Measurements from ENCODE around the gene IGFN1. TPM values are rescaled to one million over a fixed set of nuclear protein-coding genes. Genes with fewer than 3 reads are reported as not detected.

Gene IGFN1
- total and polyA plus RNA-seq, 2 of the 4 experiments (the other 2 are of a cell fraction) = 0.05 TPM; not detected in 1

- Histone ChIP-seq H3K36me3 (ENCODE audit: control insufficient read depth, insufficient read depth, low read length) (peaks cover 54% of the 10 kb centered on the region), H3K27me3 (ENCODE audit: control insufficient read depth, insufficient read depth, low read length) (no peaks in the 10 kb centered on the region), H4K91ac (ENCODE audit: insufficient read depth, low read depth, low read length) (no peak overlapping the region), H3K4me3 (ENCODE audit: insufficient read depth, low read depth, low read length) (no peak overlapping the region), H3K4me2 (ENCODE audit: low read depth, low read length) (no peak overlapping the region), H3K9ac (ENCODE audit: low read depth, low read length) (no peak overlapping the region), H2AFZ (replicated peaks; ENCODE audit: low read length, poor library complexity) (no peak overlapping the region), H2AK5ac (ENCODE audit: low read depth, low read length) (no peak overlapping the region), H2BK5ac (ENCODE audit: low read depth, low read length, poor library complexity, severe bottlenecking) (no peak overlapping the region), H3K4ac (ENCODE audit: low read depth, low read length) (no peak overlapping the region), H3K9me1 (ENCODE audit: insufficient read depth, low read length) (peaks cover 4% of the 10 kb centered on the region; the same call in 1 of the 2 replicates), H2BK15ac (ENCODE audit: low read depth, low read length) (no peak overlapping the region), H3K9me3 (ENCODE audit: control insufficient read depth, insufficient read depth, low read length) (no peaks in the 10 kb centered on the region), H3K27ac (ENCODE audit: insufficient read depth, low read length) (no peak overlapping the region), H4K5ac (ENCODE audit: low read depth, low read length) (no peak overlapping the region), H2AK9ac (replicated peaks; ENCODE audit: low read depth, low read length, poor library complexity) (no peak overlapping the region), H3K18ac (ENCODE audit: low read depth, low read length) (no peak overlapping the region), H3K79me1 (ENCODE audit: low read depth in 1 of 2, low read length in 2 of 2) (peaks cover 15 to 39% of the 10 kb centered on the region in 2 experiments), H3K23ac (ENCODE audit: low read depth, low read length) (no peak overlapping the region), H2BK120ac (ENCODE audit: low read depth, low read length) (no peak overlapping the region), H4K8ac (ENCODE audit: low read depth in 2 of 2, low read length in 2 of 2) (no peak overlapping the region), H2BK20ac (ENCODE audit: low read depth, low read length) (no peak overlapping the region), H3K4me1 (ENCODE audit: control insufficient read depth, insufficient read depth, low read length) (no peaks in the 10 kb centered on the region), H3K14ac (replicated peaks; ENCODE audit: low read depth, low read length) (no peak overlapping the region), H3K56ac (ENCODE audit: extremely low read depth, insufficient read depth, low read length) (no peak overlapping the region), H4K20me1 (ENCODE audit: insufficient read depth, low read length) (no peaks in the 10 kb centered on the region; the same call in 1 of the 2 replicates)
- TF ChIP-seq MXI1 (IDR thresholded peaks at IDR 0.05; ENCODE audit: borderline replicate concordance, low read depth, low read length) = no peak
- no peak for TF ChIP-seq NFE2L2 (IDR thresholded peaks at IDR 0.05; ENCODE audit: low read depth, low read length)
- peak; percentile 44; the same call in 1 of the 2 replicates for TF ChIP-seq CTCF (conservative IDR thresholded peaks at IDR 0.05; ENCODE audit: low read depth, low read length)
- TF ChIP-seq ELK1 (IDR thresholded peaks at IDR 0.05; ENCODE audit: borderline replicate concordance, low read depth, low read length) = no peak
- TF ChIP-seq FOS (IDR thresholded peaks at IDR 0.05; ENCODE audit: low read depth, low read length) = no peak
- peak; percentile 55 for TF ChIP-seq SMC3 (IDR thresholded peaks at IDR 0.05; ENCODE audit: low read depth, low read length)
- TF ChIP-seq MAFK (IDR thresholded peaks at IDR 0.05; ENCODE audit: low read depth, low read length) = no peak
- TF ChIP-seq RAD21 (IDR thresholded peaks at IDR 0.05; ENCODE audit: low read length) = peak; percentile 43
- TF ChIP-seq BHLHE40 (IDR thresholded peaks at IDR 0.05; ENCODE audit: low read depth, low read length) = no peak
- TF ChIP-seq RCOR1 (IDR thresholded peaks at IDR 0.05; ENCODE audit: insufficient replicate concordance, low read length) = no peak
- TF ChIP-seq CEBPB (IDR thresholded peaks at IDR 0.05; ENCODE audit: low read depth, low read length) = no peak
- intact Hi-C loops (cut with micrococcal nuclease) = loop anchor here (1.0 kb wide), 1 partner anchor 74 kb away; no protein-coding TSS in a partner anchor
- BruUV-seq (replicated peaks) = no TSS peak
- WGBS, 2 experiments (ENCODE audit: extremely low coverage in 2 of 2, insufficient read length in 1 of 2) = no CpG with 5 or more reads among the region's 4 CpGs
- peak; percentile 44 for DNase-seq
- in situ Hi-C loops (cut with MboI; ENCODE audit: low sequenced_read_pairs) = no loop called here
- POLR2A ChIA-PET (ENCODE audit: unreplicated experiment) = no interaction called here
- no peak for ATAC-seq (ENCODE audit: low read depth)
- dilution Hi-C loops (cut with HindIII; ENCODE audit: low sequenced_read_pairs, unreplicated experiment) = no loop called here
- CTCF ChIA-PET = no interaction called here
Measured at GRCh38 chr1:201149400-201149799, 41.2 kb upstream of the IGFN1 start.
